NCI-H187 (cell line): Measurements from ENCODE around the gene CYSRT1.

Experiments used
- DNase-seq, 2 experiments: peaks; one replicate each; lab custom pipeline; 2025; lab: John Stamatoyannopoulos, UW

CYSRT1 gene, protein sequence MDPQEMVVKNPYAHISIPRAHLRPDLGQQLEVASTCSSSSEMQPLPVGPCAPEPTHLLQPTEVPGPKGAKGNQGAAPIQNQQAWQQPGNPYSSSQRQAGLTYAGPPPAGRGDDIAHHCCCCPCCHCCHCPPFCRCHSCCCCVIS

DNA sequence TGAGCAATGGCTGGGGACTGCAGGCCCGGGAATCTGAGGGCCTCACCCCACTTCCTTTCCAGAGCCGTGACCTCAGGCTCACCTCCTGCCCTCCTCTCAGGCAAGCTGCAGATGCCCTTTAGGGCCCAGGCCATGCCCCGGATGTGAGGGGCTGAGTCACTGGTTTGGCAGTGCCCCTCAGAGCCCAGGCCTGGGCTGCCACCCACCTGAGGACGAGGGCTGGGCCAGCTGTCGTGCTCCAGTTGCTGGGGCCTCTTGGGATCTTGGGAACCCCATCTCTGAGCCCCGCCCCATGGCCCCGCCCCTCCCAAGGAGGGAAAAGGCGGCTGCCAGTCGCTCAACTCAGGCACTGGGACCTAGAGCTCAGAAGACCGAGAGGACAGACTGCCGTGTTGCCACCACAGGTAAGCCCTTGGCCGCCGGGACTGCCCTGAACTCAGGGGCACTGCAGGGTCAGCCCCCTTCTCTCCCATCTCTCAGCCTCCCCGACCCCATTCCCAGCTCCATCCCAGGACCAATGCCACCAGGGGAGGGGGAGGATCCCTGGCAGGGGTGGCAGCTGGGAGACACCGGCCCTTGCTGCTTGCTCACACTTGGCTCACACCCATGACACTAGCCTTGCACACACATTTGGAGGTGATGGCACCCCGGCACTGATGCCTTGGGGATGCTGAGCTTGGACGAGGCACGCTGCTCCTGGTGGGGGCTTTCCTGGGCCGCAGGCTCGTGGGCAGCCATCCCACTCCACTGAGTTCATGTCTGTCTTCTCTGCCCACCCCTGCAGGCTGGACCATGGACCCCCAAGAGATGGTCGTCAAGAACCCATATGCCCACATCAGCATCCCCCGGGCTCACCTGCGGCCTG is at the start of gene CYSRT1:
Gene CYSRT1 (plus strand): TSS at position 345 of the 865 bp plus-strand sequence. CDS start 448 bp downstream, at position 793.
- DNase-seq, result no peak

DNA sequence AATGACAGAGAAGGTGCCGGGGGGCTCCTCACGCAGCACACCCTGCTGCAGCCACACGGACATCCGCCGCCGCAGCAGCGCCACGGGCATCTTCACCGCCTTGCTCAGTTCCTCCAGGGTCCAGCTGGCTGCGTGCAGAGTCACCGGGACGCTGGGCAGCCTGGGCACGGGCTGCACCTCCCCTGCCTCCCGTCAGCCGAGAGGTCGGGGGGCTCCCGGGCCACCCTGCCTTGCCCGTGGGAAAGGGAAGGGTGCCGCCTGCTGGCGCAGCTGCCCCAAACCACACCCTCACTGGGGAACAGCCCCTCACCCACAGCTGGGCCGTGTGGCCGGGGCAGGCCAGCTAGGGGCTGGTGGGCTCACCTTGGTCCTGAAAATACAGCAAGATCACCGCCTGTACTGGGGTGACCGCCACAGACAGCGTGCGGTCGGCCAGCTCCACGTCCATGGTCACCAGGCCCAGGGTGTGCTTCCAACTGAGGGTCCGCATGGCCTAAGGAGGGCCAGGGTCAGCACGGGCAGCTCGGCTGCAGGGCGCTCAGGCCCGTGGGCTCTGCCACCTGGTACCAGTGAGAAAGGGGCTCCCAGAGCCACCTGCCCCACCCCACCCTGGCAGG is 49.5 kb upstream of the CYSRT1 start:
- no peak for DNase-seq

DNA sequence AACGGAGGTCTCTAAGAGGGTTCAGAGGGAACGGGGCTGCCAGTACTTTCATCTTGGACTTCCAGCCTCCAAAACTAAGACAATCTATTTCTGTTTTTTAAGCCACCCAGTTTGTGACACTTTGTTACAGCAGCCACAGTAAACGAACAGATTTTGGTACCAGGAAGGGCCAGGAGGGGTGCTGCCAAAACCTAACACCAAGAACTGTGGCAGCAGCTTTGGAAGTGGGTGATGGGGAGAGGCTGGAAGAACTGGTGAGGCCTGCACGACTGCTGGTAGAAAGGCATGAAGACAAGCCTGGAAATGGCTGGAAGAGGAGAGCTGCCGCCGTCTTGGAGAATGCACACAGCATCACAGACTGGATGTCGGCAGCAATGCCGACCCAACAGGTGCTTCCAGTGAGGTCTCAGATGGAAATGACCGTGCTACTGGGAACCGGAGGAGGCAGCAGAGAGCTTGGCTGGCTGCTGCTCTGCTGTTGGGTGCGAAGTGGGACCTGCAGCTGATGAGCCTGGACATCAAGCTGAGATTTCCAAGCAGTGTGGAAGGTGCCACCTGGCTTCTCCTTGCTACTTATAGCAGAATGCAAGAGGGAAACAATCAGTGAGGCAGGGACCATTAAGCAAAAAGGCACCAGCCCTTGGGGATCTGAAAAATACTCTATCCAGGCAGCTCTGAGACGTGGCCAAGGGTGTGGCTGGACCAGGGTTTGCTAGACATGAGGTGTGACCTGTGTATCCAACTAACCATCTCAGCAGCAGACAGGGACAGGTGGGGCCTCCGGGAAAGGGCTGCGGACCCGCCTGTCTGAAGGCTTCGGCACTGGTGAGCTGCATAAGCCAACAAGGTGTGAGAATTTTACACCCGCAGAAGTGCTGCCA is 48.4 kb upstream of the CYSRT1 start:
- peak in 1 of 2 experiments; percentile 9 for DNase-seq

- no peak for DNase-seq
Measured at GRCh38 chr9:137178201-137178938, 46.6 kb upstream of the CYSRT1 start.

DNA sequence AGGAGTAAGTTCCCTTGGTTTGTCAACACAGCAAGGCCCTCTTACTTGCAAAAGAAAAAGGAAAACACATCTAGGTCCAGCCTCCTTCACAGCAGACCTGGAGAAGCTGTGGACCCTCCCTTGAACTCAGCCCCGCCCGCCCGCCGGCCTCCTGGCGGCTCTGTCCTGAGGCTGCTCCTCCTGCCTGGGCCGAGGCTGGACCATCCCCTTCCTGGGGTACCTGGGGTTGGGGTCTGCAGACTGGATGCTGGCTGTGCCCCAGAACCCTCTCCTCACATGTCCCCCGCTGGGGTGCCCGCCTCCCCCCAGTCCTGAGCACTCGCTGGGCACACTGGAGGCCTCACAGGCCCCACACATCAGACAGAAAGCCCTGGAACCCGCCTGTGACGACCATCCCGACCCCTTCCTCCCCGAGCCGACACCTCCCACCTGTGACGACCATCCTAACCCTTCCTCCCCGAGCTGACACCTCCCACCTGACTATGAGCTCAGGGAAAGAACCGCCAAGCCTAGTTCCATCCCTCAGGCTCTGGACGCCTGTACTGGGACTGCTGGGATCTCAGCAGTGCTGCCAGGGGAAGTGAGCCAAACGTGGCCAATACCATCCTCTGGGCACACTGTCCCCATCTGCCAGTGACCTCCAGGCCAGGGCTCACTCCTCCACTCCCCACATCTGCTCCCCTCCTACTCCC is 45.9 kb upstream of the CYSRT1 start:
- no peak for DNase-seq

- no peak for DNase-seq
Measured at GRCh38 chr9:137179761-137180160, 45.2 kb upstream of the CYSRT1 start.

DNA sequence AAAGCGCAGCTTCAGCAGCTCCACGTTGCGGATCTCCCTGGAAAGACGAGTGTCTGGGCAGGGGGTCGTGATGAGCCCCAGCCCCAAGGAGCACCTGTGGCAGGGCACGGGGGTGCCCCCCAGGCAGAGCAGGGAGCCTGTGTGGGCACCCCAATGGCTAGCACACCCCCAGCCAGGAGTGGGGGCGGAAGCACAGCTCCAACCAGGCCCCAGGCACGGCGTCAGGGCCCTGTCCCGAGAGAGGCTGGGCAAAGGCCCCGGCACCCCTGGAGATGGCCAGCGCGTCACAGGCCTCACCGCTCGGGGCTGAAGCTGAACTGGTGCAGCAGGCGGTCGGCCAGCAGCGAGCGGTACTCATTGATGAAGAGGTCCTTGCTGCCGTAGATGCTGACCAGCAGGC is 44.5 kb upstream of the CYSRT1 start:
- no peak for DNase-seq

DNA sequence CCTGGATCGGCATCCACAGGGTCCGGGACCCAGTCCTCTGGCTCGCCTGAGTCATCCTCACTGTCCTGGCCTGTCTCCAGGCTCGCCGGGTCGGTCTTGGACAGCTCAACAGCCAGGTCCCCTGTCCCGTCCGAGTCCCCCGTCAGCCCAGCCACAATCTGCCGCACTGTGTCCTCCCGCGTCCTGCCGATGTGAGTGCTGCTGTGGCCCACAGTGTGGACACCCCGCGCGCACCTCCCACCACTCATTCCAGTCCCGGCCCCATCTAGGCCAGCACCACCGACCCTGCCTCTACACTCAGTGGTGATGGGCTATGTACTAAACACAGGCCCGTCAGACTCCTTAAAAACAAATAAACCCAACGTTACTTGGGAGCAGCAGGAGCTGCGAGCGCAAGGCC is 43.3 kb upstream of the CYSRT1 start:
- DNase-seq, result no peak

GRCh38 chr9:137182836-137183235 is 42.1 kb upstream of the CYSRT1 start:
- DNase-seq, result no peak

DNA sequence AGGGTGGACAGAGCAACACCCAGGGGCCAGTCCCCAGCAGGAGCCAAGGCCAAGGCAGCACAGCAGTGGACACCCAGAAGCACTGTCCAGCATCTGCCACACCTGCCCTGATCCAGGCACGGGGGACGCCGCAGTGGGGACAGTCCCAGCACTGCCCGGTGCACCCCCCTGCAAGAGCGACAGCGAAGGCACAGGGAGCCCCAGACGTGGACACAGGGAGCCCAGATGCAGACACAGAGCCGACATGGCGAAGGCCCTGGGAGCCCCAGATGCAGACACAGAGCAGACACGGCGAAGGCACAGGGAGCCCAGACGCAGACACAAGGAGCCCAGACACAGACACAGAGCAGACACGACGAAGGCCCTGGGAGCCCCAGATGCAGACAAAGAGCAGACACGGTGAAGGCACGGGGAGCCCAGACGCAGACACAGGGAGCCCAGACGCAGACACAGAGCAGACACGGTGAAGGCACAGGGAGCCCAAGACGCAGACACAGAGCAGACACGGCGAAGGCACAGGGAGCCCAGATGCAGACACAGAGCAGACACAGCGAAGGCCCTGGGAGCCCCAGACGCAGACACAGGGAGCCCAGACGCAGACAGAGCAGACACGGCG is 40.9 kb upstream of the CYSRT1 start:
- no peak for DNase-seq

DNA sequence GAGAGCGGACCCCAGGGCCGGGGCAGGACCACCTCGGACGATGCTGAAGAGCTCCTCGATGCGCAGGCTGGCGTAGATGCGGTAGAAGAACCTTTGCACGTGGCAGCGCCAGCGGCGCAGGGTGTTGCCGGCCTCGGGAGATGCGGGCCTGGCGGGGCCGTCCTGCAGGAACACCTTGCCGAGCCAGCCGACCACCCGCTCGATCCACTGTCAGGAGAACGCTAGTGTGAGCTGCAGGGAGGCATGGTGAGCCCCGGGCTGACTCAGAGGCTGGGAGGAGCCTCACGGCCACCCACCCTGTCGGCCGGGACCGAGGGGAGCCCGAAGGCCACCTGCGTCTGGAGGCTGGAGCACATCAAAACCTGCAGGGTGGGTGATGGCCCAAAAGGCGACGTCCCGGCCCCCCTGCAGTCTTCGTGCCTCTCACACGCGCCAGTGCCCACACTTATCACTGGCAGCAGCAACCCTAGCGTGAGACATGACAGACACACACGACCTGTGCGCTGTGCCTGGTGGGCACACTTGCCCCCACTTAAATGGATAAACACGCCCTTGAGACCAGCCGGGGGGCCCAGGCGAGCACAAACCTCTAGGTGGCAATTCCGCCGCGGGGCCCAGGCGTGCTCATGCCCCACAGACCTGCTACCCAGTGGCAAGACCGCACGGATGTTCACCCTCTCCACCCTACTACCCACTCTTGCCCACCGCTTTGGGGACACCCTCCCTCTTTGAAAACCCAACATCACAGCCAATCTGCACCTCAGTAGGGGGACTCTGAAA is 39.9 kb upstream of the CYSRT1 start:
- no peak for DNase-seq

DNA sequence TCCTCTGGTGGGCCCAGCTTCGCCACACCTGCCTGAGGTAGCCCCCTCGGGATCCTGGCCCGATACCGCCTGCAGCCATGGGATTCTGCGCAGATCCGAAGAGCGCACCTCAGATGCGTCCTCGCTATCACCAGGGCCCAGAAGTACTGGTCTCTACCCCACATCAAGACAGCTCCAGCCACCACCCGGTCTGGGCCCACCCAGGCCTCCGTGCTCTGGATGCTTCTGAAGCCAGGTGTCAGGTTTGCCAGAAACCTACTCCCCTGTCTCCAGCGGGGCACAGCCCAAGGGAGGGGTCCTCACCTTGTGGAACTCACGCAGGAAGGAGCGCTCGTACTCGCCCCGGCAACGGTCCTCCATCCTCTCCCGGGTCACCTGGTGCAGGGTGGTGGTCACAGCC is 39.1 kb upstream of the CYSRT1 start:
- DNase-seq, result no peak

- no peak for DNase-seq
Measured at GRCh38 chr9:137186385-137186784, 38.6 kb upstream of the CYSRT1 start.

DNA sequence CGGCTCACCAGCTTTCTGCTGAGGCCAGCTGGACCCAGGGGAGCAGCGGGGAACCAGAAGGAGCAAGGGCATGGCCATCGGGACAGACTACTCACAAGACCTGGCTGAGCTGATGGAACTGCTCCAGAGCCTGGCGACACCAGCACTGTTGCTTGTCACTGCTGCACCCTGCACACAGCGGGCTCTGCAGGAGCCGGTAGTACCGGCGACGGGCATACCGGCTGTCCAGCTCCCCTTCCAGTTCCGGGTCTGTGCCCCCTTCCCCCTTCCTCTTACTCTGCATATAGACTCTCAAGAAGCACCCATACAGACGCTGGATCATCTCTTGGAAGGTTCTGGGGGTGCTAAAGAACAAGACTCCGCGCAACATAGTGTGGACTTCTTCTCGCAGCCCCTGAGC is 37.6 kb upstream of the CYSRT1 start:
- DNase-seq, result no peak

DNA sequence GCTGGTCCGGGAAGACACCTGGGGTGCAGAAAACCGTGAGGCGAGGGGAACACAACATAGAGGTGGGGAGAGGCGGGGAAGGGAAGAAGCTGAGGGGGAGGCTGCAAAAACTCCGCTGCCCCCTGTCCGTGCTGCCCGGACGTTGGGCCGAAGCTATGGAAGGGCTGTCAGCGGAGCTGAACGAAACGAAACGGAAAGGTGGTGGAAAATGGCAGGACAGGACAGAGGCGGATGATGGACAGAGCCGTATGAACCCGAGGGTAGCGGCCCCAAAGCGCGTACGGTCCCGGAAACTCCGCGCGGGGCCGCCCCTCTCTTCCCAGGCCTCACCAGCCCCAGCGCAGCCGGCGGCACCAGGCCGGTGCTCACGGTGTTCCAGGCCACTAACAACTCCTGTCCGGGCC is 36.9 kb upstream of the CYSRT1 start:
- no peak for DNase-seq

GRCh38 chr9:137188490-137189296 is 36.3 kb upstream of the CYSRT1 start, which contains the start of the genes ANAPC2 and SSNA1:
Gene ANAPC2, minus strand, starts transcription at chr9:137188560. Its CDS starts 28 bp downstream, at chr9:137188532.
Gene SSNA1, plus strand, starts transcription at chr9:137188676. Its CDS starts 51 bp downstream, at chr9:137188727.
- DNase-seq, result peak; percentile 67 to 69

GRCh38 chr9:137189297-137190295 is 35.4 kb upstream of the CYSRT1 start:
- no peak for DNase-seq
